SH-SY5Y (cell line): ENCODE data around the gene CYTH3.

Experiments used
- GATA2 ChIP-seq: IDR thresholded peaks from 2 replicates; pipeline ENCODE4 v1.6.1; 2011; ENCODE audit warnings: mild to moderate bottlenecking, low read depth, low read length
- GATA3 ChIP-seq: IDR thresholded peaks from 2 replicates; pipeline ENCODE4 v1.6.1; 2011; ENCODE audit warnings: low read depth, mild to moderate bottlenecking, low read length, moderate library complexity

The CYTH3 gene

GRCh38 chr7:6252341-6252746 is 20.1 kb downstream of the CYTH3 start:
- TF ChIP-seq GATA3 (no peak), GATA2 (no peak)

- TF ChIP-seq GATA2, result no peak
- no peak for TF ChIP-seq GATA3
These were observed 20.8 kb downstream of the CYTH3 start for GRCh38 chr7:6251653-6252052.

- TF ChIP-seq GATA2 (no peak), GATA3 (no peak)
These were observed 22.0 kb downstream of the CYTH3 start for GRCh38 chr7:6250364-6250833.

GRCh38 chr7:6249043-6249442 is 23.4 kb downstream of the CYTH3 start:
- TF ChIP-seq GATA2, result no peak
- no peak for TF ChIP-seq GATA3

- TF ChIP-seq GATA2 (no peak), GATA3 (no peak)
These were observed 23.8 kb downstream of the CYTH3 start for GRCh38 chr7:6248581-6248980.

- no peak for TF ChIP-seq GATA3
- no peak for TF ChIP-seq GATA2
These were observed 26.0 kb downstream of the CYTH3 start for GRCh38 chr7:6246251-6246917.

GRCh38 chr7:6244021-6244420 is 28.4 kb downstream of the CYTH3 start:
- TF ChIP-seq GATA3, result no peak
- no peak for TF ChIP-seq GATA2

GRCh38 chr7:6243168-6243567 is 29.3 kb downstream of the CYTH3 start:
- TF ChIP-seq GATA3 (no peak), GATA2 (no peak)

GRCh38 chr7:6242561-6242960 is 29.9 kb downstream of the CYTH3 start:
- no peak for TF ChIP-seq GATA2
- TF ChIP-seq GATA3, result no peak

GRCh38 chr7:6241607-6241973 is 30.8 kb downstream of the CYTH3 start:
- no peak for TF ChIP-seq GATA3
- TF ChIP-seq GATA2, result no peak

- no peak for TF ChIP-seq GATA2
- TF ChIP-seq GATA3, result no peak
These were observed 34.0 kb downstream of the CYTH3 start for GRCh38 chr7:6238309-6238925.

- TF ChIP-seq GATA2 (no peak), GATA3 (no peak)
These were observed 34.7 kb downstream of the CYTH3 start for GRCh38 chr7:6237730-6238129.

- TF ChIP-seq GATA2, result no peak
- TF ChIP-seq GATA3, result no peak
These were observed 35.4 kb downstream of the CYTH3 start for GRCh38 chr7:6237011-6237410.

- TF ChIP-seq GATA2 (no peak), GATA3 (no peak)
These were observed 37.2 kb downstream of the CYTH3 start for GRCh38 chr7:6235029-6235871.
